ENCODE measurements around the gene ISCU.
A peak's percentile ranks its signal among the peaks of the same experiment; 100 is the strongest.
"Not testable (repeated sequence)": the region's sequence is repeated elsewhere in the genome, so short reads cannot be mapped to it uniquely, and the experiment has no call there.

Gene ISCU

DNA sequence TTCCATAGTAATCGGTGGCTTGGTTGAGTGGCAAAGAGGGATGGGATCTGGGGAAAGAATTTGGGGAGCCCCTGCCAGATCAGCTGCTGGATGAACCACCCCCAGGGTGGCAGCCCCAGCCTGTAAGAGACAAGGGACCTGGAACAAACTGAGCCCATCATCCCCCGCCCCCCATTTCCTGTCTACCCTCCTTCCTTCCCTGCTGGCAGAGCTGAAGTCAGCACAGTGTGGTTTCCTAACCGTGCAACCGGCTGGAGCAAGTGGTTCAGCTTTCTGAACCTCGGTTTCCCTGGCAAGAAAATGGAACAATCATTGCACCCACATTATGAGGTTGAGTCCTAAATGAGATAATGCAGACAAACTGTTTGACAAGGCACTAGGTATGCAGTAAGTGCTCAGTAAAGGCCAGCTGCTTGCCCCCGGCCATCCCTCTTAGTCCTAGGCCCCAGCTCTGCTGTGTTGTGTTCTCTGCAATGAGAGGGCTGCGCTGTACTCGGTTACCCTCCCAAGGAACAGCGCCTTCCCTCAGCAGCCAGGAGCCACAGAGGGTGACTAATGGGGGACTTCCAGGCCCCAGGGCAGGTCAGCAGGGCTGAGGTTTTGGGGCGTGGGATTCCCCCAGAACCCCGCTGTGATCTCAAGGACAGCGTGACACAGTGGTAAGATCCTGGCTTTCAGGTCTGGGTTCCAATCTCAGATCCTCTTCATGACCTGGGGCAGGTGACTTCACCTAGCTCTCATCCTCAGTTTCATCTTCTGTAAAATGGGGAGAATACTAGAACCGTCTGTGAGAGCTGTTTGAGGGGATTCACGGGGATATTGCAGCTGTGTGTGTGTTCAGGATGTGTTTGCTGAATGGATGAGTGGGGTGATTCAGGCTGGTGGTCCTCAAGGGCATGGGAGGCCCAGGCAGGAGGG, 54.8 kb downstream of the ISCU start:
- in situ Hi-C loops (cut with MboI; ENCODE audit: low sequenced_read_pairs, unreplicated experiment), result loop anchor here (5.0 kb wide), 1 partner anchor 50 kb away; no protein-coding TSS in a partner anchor
- peak; percentile 91 for DNase-seq (ENCODE audit: low spot score)
- TF ChIP-seq CTCF (IDR thresholded peaks at IDR 0.05; ENCODE audit: borderline replicate concordance, control extremely low read depth, extremely low read depth, insufficient read depth, missing control alignments), result no peak

GRCh38 chr12:108618079-108618952, 55.9 kb downstream of the ISCU start:
- TF ChIP-seq CTCF (IDR thresholded peaks at IDR 0.05; ENCODE audit: borderline replicate concordance, control extremely low read depth, extremely low read depth, insufficient read depth, missing control alignments), result peak; percentile 91
- in situ Hi-C loops (cut with MboI; ENCODE audit: low sequenced_read_pairs, unreplicated experiment), result loop anchor here (5.0 kb wide), 1 partner anchor 51 kb away; no protein-coding TSS in a partner anchor
- DNase-seq (ENCODE audit: low spot score), result peak; percentile 83

DNA sequence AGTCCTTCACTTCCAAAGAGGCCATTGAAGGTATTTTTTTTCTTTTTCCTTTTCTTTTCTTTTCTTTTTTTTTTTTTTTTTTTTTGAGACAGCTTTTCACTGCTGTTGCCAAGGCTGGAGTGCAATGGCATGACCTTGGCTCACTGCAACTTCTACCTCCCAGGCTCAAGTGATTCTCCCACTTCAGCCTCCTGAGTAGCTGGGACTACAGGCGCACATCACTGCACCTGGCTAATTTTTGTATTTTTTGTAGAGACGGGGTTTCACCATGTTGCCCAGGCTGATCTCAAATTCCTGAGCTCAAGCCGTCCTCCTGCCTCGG, 56.5 kb downstream of the ISCU start:
- in situ Hi-C loops (cut with MboI; ENCODE audit: low sequenced_read_pairs, unreplicated experiment), result loop anchor here (5.0 kb wide), 1 partner anchor 52 kb away; no protein-coding TSS in a partner anchor

More for the DNA sequence above, 56.5 kb downstream of the ISCU start:
- not testable (repeated sequence) for DNase-seq (ENCODE audit: low spot score)
